ENCODE measurements around the gene FCRL2.

GRCh38 chr1:157732755-157733154, 44.2 kb downstream of the FCRL2 start:
- TF ChIP-seq CTCF (IDR thresholded peaks at IDR 0.05) (no peak), EP300 (IDR thresholded peaks at IDR 0.05) (no peak), POLR2A (IDR thresholded peaks at IDR 0.05) (no peak)

Measured in tibial nerve (tissue), 4 donors.